ENCODE results near the gene TNFRSF8.
"Not testable (repeated sequence)": the region's sequence is repeated elsewhere in the genome, so short reads cannot be mapped to it uniquely, and the experiment has no call there.

The TNFRSF8 gene

DNA sequence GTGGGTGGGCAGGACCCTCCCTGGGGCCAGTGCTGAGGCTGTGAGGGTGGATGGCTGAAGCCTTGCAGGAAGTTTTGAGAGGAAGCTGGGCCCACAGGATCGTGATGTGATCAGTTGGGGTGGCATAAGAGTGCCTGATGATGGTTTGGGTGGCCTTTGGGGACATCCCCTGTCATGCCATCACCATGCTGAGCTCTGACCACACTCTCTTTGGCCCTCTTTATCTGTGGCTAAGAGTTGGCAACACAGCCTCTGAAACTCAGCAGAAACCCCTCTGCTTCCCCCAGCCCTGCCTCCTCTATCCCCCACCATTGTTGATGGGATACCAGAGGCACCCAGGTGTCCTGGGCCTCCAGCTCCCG lies 24.0 kb upstream of the TNFRSF8 start:
- no peak for DNase-seq

DNA sequence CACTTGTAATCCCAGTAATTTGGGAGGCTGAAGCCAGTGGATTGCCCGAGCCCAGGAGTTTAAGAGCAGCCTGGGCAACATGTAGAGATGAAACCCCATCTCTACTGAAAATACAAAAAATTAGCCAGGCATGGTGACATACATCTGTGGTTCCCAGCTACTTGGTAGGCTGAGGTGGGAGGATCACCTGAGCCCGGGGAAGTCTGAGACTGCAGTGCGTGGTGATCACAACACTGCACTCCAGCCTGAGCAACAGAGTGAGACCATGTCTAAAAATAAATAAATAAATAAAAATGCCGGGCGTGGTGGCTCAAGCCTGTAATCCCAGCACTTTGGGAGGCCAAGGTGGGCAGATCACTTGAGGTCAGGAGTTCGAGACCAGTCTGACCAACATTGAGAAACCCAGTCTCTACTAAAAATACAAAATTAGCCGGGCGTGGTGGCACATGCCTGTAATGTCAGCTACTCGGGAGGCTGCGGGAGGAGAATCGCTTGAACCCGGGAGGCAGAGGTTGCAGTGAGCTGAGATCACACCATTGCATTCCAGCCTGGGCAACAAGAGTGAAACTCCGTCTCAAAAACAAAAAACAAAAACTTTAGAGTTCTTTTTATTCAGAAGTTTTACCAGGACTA lies 23.2 kb upstream of the TNFRSF8 start:
- not testable (repeated sequence) for DNase-seq

DNA sequence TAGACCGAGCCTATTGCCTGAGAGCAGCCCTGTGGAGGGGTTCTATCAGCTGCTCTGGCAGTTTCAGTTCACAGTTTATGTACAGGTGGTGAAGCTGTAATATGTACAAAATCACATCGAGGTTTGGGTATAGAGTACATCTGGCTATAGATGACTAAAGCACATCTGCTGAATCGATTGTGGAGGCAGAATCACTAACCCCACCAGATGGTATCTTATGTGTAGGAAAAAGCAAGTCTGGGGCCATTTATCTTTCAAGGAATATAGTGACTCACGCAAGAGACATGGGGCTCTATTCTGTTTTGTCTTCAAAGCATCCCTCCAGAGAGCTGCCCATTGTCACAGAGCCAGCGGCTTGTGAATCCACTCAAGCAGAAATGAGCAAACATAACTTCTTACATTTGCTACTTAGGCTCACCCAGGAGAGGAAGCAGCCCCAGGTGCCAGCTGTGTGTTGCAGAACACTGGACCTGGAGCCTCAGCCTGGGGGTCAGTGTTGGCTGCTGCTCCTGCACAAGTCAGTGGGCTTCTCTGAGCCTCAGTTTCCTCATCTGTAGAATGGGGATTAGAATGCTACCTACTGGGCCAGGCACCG lies 22.5 kb upstream of the TNFRSF8 start:
- no peak for DNase-seq

DNA sequence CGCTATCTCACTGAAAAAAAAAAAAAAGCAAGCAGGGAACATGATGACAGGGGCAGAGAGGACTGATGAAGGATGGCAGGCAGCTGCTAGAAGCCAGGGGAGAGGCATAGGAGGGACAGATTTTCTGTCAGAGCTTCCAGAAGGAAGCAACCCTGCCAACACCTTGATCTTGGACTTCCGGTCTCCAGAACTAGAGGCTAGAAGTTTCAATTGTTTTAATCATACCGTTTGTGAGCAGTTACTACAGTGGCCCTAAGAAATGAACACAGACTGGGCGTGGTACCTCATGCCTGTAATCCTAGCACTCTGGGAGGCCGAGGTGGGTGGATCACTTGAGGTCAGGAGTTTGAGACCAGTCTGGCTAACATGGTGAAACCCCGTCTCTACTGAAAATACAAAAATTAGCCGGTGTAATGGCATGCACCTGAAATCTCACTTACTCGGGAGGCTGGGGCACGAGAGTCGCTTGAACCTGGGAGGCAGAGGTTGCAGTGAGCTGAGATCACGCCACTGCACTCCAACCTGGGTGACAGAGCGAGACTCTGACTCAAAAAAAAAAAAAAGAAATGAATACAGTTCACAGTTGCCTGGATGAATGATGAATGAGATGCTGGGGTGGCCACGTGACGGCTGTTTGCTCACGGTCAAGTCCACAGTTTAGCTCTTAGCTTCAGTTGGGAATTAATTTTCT lies 18.8 kb upstream of the TNFRSF8 start:
- not testable (repeated sequence) for DNase-seq

DNA sequence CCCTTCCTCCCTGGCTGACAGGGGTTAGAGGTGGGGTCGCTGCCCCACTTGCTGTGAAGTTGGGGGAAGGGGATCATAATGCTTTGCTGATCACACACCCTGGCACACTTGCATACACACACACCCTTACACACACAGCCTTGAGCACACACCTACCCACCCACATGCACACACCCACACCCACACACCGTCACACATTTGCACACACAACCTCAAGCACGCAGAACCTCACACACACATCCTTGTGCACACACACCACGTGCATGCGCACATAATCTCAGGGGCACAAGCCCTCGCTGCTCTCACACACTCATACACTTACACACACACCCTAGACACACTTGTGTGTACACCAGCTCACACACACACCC lies 16.4 kb upstream of the TNFRSF8 start:
- no peak for DNase-seq

DNA sequence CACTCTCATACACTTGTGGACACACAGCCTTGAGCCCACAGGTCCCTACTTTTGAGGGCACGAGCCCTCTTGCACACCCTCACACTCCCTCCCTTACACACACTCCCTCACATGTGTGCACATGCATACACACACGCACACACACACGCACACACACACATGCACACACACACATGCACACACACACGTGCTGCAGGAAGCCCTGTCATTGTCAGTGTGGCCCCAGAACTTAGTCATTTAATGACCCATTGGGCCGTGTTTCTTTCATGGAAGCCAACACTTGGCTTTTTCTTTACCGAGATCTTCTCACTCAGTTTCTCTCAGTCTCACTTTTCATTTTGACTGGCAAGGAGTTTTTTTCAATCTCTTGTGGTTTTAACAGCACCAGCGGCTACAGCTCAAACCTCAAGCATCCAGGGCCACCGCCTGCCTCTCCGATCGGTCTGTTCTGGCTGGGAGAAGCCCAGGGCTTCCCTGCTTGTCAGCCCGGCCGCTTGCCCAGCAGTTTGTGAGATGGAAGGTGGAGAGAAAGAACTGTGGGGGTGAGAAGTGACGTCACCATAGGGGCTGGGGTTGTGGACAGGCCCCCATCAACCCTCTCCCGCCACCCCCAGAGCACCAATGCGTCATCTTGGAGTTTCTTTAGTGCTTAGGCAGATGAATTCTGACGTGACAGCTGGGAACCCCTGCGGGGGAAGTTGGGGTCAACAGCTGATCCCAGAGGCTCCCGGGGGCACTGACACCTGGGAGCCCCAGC lies 15.8 kb upstream of the TNFRSF8 start:
- DNase-seq, result no peak

DNA sequence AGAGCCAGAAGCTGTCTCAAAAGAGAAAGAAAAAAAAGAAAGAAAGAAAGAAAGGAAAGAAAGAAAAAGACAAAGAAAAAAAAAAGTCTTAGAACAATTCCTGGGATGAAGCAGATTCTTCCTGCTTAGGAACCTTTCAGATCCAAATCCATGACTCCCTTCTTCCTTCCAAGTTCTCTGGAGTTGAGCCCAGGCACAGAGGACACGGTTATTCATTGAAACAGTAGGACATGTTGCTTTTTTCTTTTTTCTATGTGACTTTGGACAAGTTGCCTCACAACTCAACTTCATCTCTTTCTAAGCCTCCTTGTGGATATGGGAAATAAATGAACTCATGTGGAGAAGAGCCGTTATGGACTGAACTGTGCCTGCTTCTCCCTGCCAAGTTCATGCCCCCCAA lies 14.7 kb upstream of the TNFRSF8 start:
- DNase-seq, result no peak

DNA sequence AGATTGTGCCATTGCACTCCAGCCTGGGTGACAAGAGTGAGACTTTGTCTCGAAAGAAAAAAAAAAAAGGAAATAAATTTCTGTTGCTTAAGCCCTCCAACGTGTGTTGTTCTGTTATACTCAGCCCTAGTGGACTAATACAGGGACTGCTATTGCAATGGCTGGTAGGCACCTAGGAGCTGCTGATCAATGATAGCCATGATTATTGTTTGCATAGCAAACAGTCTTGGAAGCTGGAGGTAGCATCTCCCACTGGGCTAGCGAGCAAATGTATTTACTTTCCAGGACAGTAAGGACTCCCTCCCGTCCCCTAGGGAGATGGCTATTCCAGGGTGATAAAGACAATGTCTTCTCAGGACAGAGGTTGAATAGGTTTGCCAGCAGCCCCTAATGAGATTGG lies 13.5 kb upstream of the TNFRSF8 start:
- no peak for DNase-seq

DNA sequence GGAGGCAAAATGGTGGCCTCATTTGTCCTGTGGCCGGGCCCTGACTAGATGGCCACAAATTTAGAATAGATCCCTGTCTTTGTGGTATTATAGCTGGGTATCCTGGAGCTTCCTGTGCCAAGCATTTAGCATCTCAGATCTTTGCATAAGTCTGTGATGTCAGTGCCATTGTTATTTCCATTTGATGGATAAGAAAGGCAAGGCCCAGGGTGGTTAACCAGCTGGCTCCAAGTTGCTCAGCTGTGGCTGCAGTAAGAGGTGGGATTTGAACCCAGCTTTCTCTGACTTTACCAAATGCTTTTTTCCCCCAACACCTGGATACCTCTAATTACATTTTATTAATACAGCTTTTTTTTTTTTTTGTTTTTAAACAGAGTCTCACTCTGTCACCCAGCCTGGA lies 11.7 kb upstream of the TNFRSF8 start:
- no peak for DNase-seq

DNA sequence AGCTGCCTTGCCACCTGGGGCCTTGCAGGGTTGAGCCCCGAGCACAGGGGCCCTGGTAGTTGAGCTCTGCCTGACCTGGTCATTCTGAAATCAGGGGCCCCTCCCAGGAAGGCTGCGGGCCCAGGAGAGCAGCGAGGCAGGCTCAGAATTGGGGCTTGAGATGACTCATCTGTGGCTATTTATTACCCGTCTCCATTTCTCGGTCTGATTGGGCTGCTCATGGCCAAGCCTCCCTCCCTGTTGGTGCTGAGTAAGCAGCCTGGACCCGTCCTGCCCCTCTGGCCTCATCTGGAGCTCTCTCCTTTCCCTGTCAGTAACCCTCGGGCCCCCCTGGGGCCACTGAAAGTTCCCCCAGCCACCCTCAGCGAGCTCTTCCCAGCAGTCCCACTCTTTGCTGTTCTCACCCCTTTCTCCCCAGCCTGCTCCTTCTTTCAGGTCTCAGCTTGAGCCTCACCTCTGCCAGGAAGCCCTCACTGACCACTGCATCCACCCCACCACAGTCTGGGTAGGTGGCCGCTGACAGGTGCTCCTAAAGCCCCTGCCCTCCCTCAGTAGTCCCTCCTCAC lies 11.0 kb upstream of the TNFRSF8 start:
- DNase-seq, result no peak

DNA sequence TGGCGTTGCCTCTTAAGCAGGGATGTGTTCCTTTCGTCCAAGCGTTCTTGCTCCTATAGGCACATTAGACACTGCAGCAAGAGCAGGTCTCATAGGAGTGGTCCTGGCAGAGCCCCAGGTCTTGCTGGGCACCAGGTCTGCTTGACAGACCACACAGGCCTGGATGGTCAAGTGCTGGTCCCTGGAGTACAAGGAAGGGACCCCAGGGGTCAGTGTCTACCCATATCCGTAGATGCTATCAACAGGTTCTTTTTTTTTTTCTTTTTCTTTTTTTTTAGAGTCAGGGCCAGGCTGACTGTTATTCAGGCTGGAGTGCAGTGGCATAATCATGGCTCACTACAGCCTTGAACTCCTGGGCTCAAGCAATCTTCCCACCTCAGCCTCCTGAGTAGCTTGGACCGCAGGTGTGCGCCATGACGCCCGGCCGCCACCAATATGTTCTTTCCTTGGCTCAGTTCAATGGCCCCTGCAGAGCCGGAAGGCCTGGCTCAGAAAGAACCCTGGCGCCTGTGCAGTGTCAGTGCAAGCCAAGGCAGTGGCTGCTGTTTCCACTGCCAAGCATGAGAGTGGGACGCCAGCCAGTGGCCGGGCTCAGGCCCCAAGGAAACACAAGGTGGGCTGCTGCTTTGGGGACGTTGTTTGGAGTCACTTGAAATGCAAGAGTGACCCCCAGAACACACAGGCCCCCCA lies 10.0 kb upstream of the TNFRSF8 start:
- DNase-seq, result no peak

DNA sequence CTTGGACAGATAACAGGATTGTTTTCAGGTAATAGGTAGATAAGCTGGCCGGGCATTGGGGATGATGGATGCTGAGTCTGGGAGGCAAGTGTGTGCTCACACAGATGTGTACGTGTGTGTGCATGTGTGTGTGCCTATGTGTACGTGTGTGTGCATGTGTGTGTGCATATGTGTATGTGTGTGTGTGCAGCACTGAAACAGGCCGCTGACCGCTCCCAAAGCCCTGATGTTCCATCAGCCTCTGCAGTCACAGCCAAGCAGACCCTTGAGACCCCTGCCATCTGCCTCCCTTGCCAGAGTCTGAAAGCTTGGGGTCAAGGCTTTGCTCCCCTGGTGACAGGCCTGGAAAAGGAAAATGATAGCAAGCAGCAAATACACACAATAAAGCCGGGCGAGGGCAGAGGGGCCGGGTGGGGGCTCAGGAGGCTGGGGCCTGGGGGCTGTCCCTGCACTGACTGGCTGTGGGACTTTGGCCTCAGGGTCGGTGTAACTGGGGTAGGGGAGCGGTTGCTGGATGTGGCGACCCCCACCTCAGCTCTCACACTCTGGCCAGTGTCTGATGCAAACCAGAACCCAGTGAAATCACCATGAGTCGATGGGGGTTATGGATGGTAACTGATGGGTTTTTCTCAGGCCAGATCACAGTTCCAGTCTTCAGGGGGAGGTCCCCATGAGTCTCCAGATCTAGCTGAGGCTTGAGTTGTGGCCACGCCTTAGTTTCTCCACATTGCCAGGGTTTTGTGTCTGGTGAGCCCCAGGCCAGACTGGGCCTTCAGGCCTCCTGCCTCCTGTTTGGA lies 9.2 kb upstream of the TNFRSF8 start:
- DNase-seq, result no peak

DNA sequence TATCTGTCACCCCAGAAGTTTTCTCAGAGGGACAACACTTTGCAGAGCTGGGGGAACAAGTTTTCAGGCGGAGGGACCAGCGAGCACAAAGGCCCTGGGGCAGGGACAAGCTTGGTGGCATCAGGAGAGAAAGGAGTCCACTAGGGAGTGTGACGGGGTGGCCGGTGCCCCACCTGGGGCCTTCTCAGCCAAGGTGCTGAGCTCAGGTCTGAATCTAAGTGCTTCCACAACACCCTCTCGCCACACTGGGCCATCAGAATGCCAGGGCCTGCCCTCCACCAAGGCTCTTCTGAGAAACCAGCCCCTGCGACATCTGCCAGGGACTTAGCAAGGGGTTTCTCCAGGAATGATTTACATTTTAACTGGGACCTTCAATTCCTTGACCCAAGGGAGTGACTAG lies 7.8 kb upstream of the TNFRSF8 start:
- no peak for DNase-seq

DNA sequence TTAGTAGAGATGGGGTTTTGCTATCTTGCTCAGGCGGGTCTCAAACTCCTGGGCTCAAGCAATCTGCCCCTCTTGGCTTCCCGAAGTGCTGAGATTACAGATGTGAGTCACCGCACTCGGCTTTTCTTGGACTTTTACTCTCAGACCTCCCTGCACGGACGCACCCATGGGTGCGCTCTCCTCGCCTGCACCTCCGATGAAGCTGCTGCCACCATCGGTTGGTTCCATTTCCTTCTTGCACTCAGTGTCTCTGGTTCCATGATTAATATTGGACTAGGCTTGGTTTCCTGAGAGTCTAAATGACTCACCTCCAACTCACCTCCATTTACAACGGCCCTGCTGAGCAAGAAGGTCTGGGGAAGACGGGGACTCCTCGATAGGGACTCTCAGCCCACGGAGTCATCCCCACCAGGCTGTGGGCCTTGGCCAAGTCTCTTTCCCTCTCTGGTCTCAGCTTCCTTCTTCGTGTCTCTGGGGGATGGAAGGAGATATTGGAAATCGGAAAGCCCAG lies 6.7 kb upstream of the TNFRSF8 start:
- DNase-seq, result no peak

DNA sequence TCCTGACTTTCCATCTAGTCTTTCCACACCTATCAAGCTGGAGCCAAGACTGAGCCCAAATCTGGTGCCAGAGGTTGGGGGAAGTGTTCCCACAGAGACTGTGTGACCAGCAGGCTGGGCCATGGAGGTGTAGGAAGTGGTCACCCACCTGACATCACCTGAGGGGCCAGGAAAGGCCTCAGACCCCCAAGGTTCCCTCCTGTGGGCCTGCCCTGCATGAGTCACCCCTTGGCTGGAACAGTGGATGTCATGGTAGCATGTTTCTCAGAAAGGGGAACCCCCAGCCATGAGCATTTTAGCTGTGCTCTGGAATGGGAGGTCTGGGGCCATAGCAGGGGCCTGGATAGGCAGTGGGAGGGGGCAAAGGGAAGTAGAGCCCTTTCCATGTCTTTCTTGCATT lies 5.7 kb upstream of the TNFRSF8 start:
- no peak for DNase-seq

DNA sequence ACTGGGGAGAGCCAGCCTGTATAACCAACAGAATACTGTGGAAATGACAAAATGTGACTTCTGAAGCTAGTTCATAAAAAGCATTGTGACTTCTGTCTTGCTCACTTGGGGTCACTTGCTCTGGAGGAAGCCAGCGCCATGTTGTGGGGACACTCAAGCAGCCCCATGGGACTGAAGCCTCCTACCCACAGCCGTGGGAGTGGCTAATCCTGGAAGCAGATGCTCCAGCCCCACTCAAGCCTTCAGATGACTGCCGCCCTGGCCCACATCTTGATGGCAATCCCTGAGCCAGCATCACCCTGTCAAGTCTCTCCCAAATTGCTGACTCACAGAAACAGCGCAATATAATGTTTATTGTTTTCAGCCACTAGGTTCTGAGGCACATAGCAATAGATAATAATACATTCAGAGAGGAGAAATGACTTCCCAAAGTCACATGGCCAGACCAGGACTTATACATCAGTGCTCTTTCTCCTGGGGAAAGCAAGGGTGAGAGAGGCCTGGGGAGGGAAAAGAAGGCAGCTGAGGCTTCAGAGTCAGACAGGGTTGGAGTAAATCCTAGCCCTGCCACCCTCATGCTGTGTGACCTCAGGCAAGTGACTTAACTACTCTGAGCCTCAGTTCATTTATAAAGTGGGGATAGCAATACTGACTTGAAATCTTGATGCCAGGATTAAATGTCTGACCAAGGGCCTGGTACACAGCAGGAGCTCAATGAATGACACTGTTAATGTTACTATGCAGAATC lies 5.0 kb upstream of the TNFRSF8 start:
- no peak for DNase-seq

DNA sequence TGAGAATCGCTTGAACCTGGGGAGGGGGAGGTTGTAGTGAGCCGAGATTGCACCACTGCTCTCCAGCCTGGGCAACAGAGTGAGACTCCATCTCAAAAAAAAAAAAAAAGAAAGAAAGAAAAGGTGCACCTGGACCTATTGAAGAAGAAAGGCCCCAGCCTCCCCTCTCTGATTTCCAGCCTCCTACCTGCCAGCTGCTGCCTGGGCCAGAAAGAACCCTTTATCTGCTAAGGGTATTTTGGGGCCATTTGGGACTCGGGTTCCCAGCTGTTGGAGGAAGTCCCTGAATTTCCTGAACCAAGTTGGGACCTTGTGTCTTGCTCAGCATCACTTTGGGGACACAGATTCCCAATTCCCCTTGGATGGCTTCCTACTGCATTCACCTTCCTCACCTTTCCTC lies 3.9 kb upstream of the TNFRSF8 start:
- no peak for DNase-seq

DNA sequence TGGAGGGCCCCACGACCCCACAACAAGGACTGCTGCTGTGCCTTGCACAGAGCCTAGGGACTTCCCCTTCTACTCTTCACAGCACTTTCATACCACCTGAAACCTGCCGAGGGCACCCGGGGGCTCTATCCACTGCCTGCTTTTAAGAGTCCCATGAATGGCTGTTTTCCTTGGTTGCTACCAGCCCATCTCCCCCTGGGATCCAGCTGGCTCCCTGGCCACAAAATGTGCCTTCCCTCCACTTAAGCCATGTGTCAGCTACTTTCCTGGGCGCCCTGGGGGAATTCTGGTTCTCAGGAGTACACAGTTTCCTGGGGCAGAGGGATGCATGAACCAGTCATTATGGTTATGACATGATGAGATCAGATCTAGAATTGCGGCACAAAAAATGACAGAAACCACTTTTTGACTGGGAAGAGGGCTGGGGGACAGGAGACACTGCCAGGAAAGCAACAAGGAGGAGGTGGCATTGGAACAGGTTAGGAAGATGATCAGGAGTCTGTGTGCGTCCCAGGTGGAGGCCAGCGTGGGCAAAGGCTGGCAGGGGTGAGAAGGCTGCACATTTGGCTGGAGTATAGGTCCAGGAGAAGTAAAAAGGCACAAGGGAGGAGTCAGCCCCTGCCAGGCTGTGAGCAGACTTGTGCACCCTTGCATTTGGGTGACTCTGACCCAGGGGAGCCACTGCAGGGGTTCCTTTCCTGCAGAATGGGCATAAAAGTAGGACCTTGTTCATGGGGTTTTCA lies 3.2 kb upstream of the TNFRSF8 start:
- no peak for DNase-seq

DNA sequence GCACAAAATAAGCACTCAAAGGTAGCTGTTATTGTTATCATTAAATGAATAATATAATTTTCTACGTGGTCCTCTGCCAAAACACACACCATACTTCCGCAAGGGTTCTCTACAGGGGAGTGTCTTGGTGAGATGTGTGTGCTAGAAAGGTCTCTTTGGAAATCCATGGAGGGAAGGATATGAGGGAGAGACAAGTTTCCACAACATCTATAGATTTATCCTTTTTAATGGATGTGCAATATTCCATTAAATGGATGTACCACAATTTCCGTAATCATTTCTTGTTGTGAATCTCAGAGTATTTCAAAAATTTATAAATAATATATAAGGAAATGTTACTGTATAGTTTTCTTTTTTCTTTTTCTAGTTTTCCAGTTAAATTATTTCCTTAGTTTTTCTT lies 2.6 kb upstream of the TNFRSF8 start:
- no peak for DNase-seq

Measured in NCI-H2029 (cell line).